ENCODE measurements around the gene CYP2S1.
"Not testable (repeated sequence)": the region's sequence is repeated elsewhere in the genome, so short reads cannot be mapped to it uniquely, and the experiment has no call there.

The CYP2S1 gene

DNA sequence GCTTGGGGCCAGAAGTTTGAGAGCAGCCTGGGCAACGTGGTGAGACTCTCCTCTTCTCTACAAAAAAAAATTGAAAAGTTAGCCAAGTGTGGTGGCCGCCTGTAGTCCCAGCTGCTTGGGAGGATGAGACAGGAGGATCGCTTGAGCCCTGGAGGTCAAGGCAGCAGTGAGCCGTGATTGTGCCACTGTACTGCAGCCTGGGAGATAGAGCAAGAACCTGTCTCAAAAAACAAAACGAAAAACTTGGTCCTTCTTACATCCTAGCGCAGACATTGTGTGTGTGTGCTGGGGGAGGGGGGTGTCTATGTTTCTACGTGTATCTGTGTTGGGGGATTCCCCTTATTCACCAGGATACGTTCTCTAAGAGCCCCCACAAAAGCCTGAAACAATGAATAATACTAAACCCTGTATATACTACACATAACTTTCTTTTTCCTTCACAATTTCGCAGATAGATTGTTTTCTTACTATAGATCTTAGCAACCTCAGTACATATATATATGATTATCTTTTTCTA is 33.9 kb downstream of the CYP2S1 start:
- no peak overlapping the region for H2AFZ ChIP-seq (ENCODE audit: low read depth)
- no peaks in the 10 kb centered on the region for H3K4me1 ChIP-seq (ENCODE audit: low read depth, poor library complexity, severe bottlenecking)
- no peaks in the 10 kb centered on the region for H3K36me3 ChIP-seq (ENCODE audit: insufficient read depth)
- no peak overlapping the region for H3K9ac ChIP-seq
- no peaks in the 10 kb centered on the region for H4K20me1 ChIP-seq (ENCODE audit: insufficient read depth)
- TF ChIP-seq CTCF (conservative IDR thresholded peaks at IDR 0.05; ENCODE audit: low read depth, low read length): no peak
- no peak overlapping the region for H3K4me3 ChIP-seq (IDR thresholded peaks at IDR 0.05; ENCODE audit: insufficient read depth, low read depth, low read length)
- H3K79me2 ChIP-seq (ENCODE audit: insufficient read depth, low read depth): no peaks in the 10 kb centered on the region
- peaks cover 10% of the 10 kb centered on the region; the same call in 1 of the 2 replicates for H3K27me3 ChIP-seq (ENCODE audit: insufficient read depth, low read depth)
- H3K27ac ChIP-seq: no peak overlapping the region
- H3K4me2 ChIP-seq: no peak overlapping the region

DNA sequence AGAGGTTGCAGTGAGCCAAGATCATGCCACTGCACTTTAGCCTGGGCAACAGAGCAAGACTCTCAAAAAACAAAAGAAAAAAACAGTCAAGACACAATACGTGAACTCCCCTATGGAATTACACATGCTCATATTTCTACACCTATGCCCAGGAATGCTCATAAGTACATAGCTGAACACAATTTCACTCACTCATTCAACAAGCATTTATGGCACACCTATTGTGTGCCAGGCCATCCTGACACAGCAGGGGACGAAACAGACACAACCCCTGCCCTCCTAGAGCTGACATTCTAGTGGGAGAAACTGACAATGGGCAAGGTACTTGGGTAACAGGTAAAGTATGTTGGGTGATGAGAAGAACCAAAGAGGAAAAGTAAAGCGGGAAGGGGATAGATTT is 35.5 kb downstream of the CYP2S1 start:
- no peaks in the 10 kb centered on the region for H3K36me3 ChIP-seq (ENCODE audit: insufficient read depth)
- no peak overlapping the region for H3K4me2 ChIP-seq
- H3K27ac ChIP-seq: no peak overlapping the region
- no peak for TF ChIP-seq CTCF (conservative IDR thresholded peaks at IDR 0.05; ENCODE audit: low read depth, low read length)
- no peak overlapping the region for H3K9ac ChIP-seq
- H3K4me1 ChIP-seq (ENCODE audit: low read depth, poor library complexity, severe bottlenecking): no peaks in the 10 kb centered on the region
- H3K27me3 ChIP-seq (ENCODE audit: insufficient read depth, low read depth): no peaks in the 10 kb centered on the region; the same call in 1 of the 2 replicates
- no peaks in the 10 kb centered on the region for H3K79me2 ChIP-seq (ENCODE audit: insufficient read depth, low read depth)
- no peaks in the 10 kb centered on the region for H4K20me1 ChIP-seq (ENCODE audit: insufficient read depth)
- no peak overlapping the region for H3K4me3 ChIP-seq (IDR thresholded peaks at IDR 0.05; ENCODE audit: insufficient read depth, low read depth, low read length)
- H2AFZ ChIP-seq (ENCODE audit: low read depth): no peak overlapping the region

DNA sequence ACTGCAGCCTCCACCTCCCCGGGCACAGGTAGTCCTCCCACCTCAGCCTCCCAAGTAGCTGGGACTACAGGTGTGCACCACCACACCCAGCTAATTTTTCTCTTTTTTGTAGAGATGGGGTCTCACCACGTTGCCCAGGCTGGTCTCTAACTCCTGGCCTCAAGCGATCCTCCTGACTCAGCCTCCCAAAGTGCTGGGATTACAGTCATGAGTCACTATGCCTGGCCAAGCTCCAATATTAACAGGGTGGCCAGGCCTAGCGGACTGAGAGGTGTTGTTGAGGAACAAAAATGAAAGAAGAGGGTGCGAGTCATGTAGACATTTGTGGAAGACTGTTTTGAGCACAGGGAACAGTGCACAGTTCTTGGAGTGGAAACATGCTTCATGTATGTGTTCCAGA is 36.3 kb downstream of the CYP2S1 start:
- not testable (repeated sequence) for H4K20me1 ChIP-seq (ENCODE audit: insufficient read depth); H3K4me3 ChIP-seq (IDR thresholded peaks at IDR 0.05; ENCODE audit: insufficient read depth, low read depth, low read length); H2AFZ ChIP-seq (ENCODE audit: low read depth); H3K79me2 ChIP-seq (ENCODE audit: insufficient read depth, low read depth); H3K4me2 ChIP-seq; H3K9ac ChIP-seq; H3K36me3 ChIP-seq (ENCODE audit: insufficient read depth); H3K27ac ChIP-seq; H3K4me1 ChIP-seq (ENCODE audit: low read depth, poor library complexity, severe bottlenecking); H3K27me3 ChIP-seq (ENCODE audit: insufficient read depth, low read depth)

DNA sequence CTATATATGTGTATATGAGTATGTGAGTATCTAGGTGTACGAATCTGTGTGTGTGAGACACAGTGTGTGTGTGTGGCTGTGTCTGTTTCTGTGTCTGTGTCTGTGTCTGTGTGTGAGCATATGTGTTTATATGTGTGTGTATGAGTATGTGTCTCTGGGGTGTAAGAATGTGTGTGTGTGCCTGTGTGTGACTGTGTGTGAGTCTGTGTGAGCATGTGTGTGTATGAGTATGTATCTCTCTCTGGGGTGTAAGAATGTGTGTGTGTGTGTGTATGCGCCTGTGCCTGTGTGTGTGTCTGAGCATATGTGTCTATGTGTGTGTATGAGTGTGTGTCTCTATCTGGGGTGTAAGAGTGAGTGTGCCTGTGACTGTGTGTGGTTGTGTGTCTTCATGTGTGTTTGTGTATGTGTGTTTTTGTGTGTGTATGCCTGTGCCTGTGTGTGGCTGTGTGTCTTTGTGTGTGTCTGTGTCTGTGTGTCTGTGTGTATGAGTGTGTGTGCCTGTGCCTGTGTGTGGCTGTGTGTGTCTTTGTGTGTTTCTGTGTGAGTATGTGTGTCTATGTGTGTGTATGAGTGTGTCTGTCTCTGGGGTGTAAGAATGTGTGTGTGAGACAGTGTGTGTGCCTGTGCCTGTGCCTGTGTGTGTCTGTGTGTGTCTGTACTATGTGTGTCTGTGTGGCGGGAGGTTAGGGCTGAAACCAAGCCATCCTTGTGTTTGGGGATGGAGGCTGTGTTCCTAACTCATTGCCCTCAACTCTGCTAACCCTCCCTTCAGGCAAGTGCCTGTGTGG is 37.2 kb downstream of the CYP2S1 start:
- Histone ChIP-seq H3K27ac (no peak overlapping the region), H3K4me3 (IDR thresholded peaks at IDR 0.05; ENCODE audit: insufficient read depth, low read depth, low read length) (no peak overlapping the region), H3K27me3 (ENCODE audit: insufficient read depth, low read depth) (no peaks in the 10 kb centered on the region; the same call in 1 of the 2 replicates), H3K79me2 (ENCODE audit: insufficient read depth, low read depth) (no peaks in the 10 kb centered on the region), H3K36me3 (ENCODE audit: insufficient read depth) (no peaks in the 10 kb centered on the region), H3K4me2 (no peak overlapping the region), H3K9ac (no peak overlapping the region), H3K4me1 (ENCODE audit: low read depth, poor library complexity, severe bottlenecking) (no peaks in the 10 kb centered on the region), H2AFZ (ENCODE audit: low read depth) (no peak overlapping the region), H4K20me1 (ENCODE audit: insufficient read depth) (no peaks in the 10 kb centered on the region)
- no peak for TF ChIP-seq CTCF (conservative IDR thresholded peaks at IDR 0.05; ENCODE audit: low read depth, low read length)

- H3K79me2 ChIP-seq (ENCODE audit: insufficient read depth, low read depth): no peaks in the 10 kb centered on the region
- TF ChIP-seq CTCF (conservative IDR thresholded peaks at IDR 0.05; ENCODE audit: low read depth, low read length): no peak
Measured at GRCh38 chr19:41232686-41233085, 39.7 kb downstream of the CYP2S1 start.

More at GRCh38 chr19:41232686-41233085, 39.7 kb downstream of the CYP2S1 start:
- Histone ChIP-seq H3K4me1 (ENCODE audit: low read depth, poor library complexity, severe bottlenecking) (no peaks in the 10 kb centered on the region), H3K27ac (no peak overlapping the region), H3K4me3 (IDR thresholded peaks at IDR 0.05; ENCODE audit: insufficient read depth, low read depth, low read length) (no peak overlapping the region), H3K4me2 (no peak overlapping the region), H3K36me3 (ENCODE audit: insufficient read depth) (no peaks in the 10 kb centered on the region), H4K20me1 (ENCODE audit: insufficient read depth) (no peaks in the 10 kb centered on the region), H3K9ac (no peak overlapping the region), H2AFZ (ENCODE audit: low read depth) (no peak overlapping the region), H3K27me3 (ENCODE audit: insufficient read depth, low read depth) (no peaks in the 10 kb centered on the region)

Data from KMS-11 (cell line).